HG02973 (cell line): Measurements from ENCODE around the gene RASD1.

ENCODE experiments used
- ATAC-seq: cut with Tn5 transposase; IDR thresholded peaks from one replicate; pipeline ENCODE4 v1.9.1; 2021; ENCODE audit warnings: moderate library complexity; ENCODE audit not compliant: unreplicated experiment

Gene RASD1

DNA sequence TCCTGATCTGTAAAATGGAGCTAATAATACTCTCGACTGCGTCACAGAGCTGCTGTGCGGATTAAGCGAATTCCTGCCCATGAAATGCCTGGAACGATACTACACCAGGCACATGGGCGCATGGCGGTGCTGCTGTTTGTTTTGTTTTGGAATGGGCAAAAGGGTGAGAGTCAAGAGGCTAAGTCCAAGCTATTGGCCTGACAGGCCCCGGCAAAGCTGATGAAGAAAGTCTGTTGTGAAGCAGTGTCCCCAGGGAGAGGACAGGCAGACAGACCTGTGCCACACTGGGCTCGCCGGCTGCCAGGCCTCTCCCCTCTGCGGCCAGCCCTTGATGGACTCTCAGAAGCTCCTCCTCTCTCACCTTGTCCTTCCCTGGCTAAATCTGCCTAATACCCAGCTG, 31.3 kb upstream of the RASD1 start:
- no peak for ATAC-seq

DNA sequence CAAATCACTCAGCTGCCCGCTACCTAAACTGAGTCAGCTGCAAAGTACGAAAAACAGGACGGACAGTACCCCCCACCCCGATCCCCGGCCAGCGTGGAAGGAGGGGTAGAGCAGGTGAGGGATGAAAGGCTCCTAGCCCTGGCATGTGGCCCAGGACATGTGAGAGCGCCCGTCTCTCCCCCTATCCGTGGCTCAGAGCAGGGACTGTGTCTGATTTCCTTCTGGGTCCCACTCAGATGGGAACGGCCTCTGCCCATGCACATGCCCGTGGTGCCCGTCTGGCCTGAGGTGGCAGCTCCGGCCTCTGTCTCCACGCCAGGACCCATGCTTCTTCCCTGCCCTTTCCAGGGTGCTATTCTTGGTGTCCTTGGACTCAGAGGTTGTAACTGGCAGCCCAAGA, 30.2 kb upstream of the RASD1 start:
- no peak for ATAC-seq

DNA sequence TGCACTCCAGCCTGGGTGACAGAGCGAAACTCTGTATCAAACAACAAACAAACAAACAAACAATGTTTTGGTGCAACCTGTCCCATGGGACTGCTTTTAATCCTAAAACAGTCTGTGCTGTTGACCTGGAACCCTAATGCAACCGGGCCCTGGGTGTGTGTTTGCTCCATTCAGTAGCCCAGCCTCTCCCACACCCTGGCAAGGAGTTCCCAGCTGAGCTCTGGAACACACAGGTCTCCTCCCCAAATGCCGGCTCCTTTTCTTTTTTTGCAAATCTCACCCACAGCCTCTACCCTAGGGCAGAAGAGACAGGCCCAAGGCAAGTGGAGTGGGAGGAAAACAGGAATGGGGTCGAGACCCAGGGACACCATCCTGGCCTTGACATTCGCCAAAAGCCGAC, 29.8 kb upstream of the RASD1 start:
- ATAC-seq: no peak

DNA sequence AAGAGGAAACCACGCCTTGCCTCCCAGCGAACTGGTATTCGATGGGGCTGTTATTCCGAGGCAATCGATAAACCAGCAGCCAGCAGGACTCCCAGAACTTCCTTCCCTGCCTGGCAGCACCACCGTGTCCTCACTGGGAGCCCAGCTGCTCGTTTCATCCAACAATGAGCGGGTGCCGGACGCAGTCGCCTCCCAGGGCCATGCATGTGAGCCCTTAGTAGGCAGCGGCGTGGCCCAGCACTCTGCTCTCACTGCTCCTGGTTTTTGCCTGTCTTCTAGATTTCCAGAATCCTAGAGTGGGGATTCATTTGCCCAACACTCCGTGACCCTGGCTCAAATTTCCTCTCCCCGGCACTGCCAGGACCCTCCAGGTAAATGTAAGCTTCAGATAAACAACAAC, 29.1 kb upstream of the RASD1 start:
- ATAC-seq: no peak

DNA sequence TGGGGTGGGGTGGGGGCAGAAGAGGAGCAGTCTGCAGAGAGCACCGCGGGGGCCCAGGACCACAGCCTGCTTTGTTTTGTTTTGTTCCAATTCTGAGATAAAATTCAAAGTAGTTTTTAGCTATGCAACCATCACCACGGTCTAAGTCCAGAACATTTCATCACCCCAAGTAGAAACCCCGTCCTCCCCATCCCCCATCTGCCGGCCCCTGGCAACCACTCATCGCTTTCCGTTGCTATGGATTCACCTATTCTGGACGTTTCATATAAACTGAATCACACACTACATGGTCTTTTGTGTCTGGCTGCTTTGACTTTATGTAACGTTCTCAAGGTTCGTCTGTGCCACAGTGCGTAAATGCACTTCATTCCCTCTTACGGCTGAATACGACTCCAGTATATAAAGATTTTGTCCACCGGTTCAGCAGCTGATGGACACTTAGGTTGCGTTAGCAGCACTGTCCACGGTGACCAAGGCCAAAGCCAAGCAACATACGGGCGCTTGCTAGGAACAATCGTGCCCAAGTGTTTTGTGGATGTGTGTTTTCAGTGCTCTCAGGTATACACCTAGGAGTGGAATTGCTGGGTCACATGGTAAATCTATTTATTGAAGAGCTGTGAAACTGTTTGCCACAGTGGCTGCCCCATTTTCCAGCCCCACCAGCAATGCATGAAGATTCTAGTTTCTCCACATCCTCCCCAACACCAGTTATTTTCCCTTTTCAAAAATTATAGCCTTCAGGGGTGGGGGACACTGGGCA, 27.7 kb upstream of the RASD1 start:
- no peak for ATAC-seq

DNA sequence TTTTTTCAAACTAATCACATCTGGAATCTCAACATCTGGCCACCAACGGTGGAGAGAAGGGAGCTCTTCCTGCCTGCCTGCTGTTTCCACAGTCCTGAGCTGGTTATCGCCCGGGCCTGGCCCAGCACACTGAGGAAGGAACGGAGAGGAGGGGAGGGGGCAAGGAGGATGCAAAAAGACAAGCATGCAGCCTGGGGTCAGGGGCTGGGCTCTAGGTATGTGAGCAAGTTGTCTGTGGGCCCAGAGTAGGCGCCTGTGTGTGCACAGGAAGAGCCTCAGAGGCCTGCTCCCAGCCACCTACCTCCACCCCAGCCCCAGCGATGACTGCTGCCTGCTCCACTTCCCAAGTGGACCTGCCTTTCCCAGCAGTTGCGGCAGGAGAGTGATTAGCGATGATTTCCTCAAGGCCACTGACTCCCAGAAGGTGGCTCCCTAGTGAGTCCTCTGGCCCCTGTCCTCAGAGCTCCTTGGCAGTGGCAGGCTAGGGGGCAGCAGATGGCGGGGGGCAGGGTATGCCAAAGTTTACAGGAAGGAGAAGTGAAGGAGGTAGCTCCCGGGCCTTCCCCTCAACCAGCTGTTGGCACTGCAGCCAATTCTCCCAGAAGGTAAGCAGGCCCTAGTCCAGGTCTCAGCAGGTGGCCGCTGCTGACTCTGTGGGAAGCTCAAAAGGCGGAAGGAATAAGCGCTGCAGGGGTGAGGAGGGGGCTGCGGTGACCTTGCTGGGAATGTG, 27.0 kb upstream of the RASD1 start:
- ATAC-seq: no peak

DNA sequence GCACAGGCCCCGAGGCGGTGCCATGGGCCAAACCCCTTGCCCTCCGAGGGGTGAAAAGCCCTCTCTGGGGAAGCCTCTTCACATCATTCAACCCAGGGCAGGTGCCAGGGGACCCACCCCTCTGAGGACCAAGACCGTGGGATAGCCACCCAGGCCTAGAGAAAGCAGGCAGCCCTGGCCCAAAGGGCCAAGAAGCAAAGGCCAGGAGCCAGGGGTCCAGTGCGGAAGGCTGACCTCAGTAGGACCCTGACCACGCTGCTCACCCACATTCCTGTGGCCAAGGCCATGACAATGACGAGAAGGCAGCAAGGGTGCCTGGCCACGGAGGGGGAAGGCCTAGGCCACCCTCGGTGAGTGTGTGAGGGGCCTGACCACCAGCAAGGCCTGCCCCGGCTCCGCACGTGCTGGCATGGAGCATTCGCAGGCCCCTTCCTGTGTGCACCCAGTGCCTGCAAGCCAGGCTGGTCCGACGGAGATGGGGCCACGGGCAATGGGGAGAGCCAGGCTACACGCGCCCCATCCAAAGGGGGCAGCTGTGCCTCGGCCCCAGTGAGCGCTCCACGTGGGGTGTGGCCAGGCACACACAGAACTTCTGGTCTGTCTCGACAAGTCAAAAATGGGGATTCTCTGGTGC, 24.5 kb upstream of the RASD1 start:
- no peak for ATAC-seq

DNA sequence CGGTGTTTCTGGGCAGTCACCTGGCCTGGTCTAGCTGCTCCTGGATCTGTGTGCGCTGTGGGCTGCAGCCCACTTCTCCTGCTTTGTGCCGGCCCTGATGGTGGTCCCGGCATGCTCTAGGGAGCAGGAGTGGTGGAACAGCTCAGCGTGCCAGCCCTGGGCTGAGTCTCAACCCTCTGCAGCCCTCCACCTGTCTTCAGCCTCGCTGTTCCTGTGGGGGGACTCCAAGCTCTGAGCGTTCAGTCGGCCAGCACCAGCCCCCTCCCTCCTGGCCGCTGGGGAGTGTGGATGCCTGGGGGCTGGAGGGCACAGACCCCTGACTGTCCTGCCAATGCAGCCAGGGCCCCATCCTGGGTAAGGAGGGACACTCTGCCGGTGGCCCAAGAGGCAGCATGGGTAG, 23.7 kb upstream of the RASD1 start:
- no peak for ATAC-seq

DNA sequence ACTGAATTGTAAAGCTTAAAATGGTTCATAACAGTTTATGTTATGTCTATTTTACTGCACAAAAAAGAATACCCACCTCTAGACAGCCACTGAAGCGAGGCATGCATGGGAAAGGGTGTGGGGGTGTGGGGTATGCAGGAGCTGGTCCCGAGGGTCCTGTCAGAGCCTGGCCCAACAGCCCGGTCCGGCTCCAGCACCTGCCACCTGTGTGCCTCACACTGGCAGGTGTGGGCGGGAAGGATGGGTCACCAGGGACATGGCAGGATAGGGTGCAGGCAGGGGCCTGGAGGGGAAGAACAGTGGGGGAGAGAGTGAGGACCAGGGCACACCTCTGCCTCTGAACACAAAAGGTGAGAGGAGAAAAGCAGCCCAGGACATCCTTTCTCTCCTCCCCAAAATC, 22.8 kb upstream of the RASD1 start:
- no peak for ATAC-seq

DNA sequence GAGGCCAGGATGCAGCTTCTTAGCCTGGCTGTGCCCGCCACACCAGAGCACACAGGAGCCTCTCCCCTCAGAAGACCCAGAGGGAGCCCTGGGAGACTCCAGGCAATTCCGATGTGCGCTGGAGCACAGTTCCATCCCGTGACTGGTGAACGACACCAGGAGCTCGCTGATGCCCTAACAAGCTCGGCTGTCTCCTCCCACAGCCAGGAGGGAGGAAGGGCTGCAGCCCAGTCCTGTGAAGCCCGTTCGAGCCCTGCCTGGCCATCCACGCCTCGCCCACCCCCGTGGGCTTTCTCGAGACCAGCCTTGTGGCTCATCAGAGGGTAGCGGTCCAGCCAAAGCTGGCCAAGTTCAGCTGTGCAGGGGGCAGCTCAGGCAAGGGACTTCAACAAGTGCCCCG, 21.8 kb upstream of the RASD1 start:
- no peak for ATAC-seq

DNA sequence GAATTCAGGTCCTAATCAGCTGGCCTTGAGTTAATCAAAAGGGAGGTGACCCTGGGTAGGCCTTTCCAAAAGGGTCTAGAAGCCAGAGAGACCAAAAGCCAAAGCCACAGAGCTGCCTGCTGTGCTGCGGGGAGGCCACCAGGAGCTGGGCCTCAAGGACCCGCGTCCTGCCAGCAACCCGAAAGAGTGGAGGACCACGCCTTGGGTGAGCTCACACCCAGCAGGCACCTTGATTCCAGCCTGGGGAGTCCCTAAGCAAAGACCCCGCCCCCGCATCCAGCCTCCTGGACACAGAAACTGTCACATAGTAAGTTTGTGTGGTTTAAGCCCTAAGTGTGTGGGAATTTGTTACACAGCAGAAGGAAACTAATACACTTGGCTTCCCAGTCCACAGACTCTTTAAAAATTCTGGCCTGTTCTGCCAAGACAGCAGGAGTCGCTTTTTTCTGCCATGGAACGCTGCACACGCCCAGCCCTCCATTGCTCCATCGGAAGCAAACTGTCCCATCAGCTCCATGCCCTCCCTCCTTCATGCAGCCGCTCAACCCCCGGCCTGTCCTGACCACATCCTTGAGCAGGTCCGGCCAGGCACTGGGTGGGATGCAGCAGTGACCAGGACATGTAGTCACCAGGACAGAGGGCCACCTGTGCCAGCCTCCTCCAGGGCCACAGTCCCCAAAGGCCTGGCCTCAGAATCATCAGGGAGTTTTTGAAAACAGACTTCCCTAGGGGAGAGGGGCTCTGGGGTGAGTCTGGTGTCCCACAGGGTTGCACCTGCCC, 20.9 kb upstream of the RASD1 start:
- no peak for ATAC-seq

DNA sequence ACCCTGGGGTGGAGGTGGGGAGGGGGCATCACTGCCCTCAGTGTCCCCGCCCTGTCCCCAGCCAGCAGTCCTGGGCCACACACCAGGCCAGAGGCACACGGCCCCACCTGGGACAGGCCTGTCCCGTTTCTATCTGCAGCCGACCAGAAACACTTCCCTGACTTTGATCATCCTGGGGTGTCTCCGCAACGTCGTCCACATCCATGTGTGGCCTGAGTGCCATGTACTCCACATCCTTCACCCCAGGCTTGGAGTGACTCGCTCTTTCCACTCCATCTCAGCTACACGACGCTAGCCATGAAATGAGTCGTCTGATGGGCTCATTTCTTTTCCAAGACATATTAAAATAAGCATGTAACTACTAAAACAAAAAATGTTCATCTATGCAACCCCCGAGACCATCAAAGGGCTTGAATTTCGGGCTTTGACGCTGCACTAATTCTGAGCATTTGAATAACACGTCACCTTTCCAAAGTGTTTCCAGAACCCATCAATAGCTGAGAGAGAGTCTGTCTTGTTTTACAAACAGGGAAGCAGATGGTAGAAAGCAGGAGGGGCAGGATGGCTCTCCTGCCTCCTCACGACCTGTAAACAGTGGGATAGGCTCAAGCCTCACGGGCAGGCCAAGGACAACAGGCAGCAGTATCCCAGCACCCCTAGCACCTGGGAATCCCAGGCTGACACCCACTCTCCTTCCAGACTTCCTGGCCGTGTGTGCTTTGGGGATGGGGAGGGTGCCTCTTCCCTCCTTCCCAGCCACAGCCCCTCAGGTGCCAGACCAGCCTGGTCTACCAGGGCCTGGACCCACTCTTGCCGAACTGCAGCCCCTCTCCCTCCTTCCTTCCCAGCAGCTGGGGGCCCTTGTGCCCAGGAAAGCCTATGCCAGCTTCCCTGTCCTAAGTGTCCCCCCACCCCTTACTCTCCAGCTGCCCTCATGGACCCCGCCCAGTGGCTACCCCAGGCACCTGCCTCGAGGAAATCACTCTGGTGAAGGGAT, 20.0 kb upstream of the RASD1 start:
- ATAC-seq: no peak

DNA sequence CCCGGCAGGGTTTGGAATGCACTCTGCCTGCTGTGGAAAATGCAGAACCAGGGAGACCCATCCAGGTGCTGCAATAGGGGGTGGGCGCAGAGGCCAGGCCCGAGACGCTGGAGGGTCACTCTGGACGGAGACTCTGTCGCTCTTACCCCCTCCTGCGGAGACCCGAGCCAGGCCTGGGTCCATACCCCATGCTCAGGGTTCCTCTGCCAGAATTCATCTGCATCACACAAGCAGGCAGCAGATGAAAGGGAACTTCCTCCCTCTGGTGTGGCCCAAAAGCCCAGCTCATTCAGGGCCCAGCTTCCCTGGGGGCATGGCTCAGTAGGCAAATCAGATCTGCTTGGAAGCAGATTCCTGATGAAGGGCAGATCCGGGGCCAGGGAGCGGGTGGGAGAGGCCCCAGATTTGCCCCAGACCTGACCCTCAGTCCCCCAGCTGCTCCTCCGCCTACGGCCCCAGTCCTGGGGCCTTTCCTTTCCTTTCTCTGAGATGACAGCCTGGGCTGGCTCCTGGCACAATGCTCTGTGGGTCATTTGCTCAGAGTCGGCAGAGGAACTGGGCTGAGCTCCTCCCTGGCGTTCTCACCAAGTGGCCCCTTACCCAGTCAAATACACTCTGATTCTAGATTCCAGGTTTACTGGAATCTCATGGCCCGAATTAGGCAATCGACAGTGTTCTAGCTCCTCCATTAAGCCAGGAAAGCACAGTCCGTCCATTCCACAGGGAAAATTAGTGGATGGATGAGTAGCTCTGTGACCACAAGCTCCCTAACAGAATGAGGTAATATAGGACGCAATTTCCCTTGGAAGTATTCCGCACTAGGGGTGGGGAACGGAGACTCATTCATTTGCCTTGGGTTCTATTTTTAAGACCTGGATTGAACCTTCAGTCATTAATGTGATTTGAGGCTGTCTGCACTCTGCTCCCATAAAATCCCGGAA, 19.1 kb upstream of the RASD1 start:
- ATAC-seq: no peak

DNA sequence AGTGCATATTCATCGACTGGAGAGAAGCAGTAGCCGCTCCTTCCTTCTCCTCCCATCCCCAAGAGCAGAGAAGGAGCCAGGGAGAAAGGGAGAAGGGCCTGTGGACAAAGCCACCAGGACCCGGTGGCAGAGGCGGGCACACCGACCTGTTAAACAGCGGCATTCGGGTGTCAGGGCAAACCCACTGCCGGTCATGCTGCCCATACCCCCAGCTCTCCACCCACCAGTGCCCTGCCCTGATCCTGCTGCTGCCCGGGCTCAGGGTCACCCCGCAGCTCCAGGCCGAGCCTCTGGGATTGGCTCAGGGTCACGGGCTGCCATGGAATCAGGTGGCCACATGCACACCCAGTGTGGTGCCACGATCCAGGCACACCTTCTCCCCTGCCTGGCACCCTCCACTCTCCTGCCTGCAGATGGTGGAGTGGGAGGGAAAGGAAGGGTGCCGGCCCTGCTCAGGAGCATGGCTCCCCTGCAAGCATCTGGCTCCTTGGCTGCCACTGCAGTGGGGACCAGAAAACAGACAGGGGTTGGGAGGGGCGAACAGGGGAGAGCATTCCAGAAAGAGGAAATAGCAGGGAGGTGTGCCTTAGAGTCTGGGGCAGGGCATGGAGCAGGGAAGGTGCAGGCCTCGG, 18.3 kb upstream of the RASD1 start:
- no peak for ATAC-seq

DNA sequence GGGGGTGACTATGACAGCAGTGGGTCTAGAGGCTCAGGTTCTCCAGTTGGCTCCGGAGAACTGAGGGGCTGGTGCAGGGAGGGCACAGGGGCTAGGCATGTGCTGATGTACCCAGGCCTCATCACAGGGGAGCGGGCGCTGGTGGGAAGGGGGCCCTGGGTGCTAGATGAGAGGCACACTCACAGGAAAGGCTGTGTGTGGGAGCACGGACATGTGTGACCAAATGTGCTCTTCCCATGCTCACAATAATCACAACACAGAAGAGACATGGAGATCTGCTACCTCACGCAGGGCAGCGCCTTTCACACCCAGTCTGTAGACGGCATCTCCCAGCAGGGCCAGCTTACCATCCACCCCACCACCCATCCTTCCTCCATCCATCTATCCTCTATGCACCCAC, 17.4 kb upstream of the RASD1 start:
- ATAC-seq: no peak

DNA sequence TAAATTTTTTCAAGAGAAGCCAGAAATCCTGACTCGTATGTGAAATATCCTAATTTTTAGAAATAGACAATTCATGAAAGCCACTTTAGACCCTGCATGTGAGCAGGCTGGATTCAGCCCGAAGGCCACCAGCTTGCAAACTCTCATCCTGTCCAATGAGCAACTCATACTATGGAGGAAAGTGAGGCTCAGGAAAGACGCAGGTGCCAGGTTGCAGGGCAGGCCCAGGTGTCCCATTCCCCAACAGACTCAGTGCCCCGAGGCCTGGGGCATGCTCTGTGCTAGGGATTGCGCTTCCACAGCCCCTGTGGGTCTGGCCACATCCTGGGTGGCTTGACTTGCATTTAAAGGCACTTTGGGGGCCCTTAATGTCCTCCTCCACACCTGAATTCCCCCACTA, 16.7 kb upstream of the RASD1 start:
- ATAC-seq: no peak

DNA sequence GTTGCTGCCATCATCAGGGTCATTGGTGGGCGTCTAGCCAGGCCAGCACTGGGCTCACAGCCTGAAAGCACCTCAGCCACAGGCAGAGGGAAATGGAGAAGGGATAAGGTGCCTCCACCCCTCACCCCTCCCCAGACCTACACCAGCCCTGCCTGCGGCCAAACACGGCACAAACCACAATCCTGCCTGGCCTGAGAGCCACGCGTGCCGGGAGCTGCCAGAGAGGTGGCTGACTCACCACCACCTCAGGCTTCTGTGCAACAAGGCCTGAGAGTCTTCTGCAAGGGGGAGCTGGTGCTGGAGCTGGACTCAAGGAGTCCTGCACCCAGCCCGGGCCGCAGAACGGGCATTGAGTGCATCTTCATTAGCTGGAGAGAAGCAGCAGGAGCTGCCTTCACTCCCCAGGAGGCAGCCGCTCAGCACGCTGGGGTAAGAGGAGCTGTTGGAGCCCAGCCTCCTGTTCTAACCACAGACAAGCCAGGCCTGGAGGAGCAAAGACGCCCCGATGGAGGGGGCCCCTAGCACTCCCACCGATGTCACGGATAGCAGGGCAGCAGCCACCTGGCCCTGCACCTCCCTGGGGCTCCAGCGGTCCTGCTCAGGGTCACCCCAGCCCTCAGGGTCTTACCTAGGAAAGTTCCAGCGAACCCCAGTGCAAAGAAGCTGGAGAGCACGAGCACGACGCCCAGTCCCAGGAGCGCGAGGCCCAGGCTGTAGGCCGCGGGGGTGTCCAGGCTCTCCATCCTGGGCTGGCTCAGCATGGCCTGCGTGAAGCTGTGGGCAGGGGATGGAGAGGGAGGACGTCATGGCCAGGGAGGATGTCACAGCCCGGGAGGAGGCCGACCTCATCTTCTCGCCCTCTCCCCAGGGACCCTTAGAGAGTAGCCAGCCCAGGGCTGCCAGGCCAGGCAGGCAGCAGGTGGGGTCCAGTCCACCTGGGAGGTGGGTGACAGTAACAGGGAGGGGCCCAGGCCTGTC, 16.0 kb upstream of the RASD1 start:
- no peak for ATAC-seq
